ENCODE results near the gene SETMAR. TPM values are rescaled to one million over a fixed set of nuclear protein-coding genes. Genes with fewer than 3 reads are reported as not detected.
"Not testable (repeated sequence)": the region's sequence is repeated elsewhere in the genome, so short reads cannot be mapped to it uniquely, and the experiment has no call there.

Gene SETMAR
- total and polyA plus RNA-seq, 2 of the 8 experiments (the other 6 are each of a cell fraction or from before 2014, with no cell fraction given) = 16.1 to 25.3 TPM

DNA sequence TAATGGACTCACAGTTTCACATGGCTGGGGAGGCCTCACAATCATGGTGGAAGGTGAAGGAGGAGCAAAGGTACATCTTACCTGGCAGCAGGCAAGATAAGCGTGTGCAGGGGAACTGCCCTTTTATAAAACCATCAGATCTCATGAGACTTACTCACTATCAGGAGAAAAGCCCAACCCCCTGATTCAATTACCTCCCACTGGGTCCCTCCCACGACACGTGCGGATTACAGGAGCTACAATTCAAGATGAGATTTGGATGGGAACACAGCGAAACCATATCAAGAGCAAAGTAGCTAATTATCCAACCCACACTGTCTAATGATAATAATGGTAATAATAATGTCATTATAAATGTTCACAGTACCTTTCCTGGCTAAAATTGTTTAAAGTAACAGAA, 6.7 kb upstream of the SETMAR start:
- H3K56ac ChIP-seq (replicated peaks; ENCODE audit: insufficient read length, low read depth, low read length); H2BK15ac ChIP-seq (ENCODE audit: low read length); H3K9me3 ChIP-seq (ENCODE audit: insufficient read depth in 2 of 2, low read depth in 1 of 2, low read length in 1 of 2); H3K4me2 ChIP-seq (ENCODE audit: insufficient read depth in 1 of 2, low read depth in 2 of 2, low read length in 2 of 2); H3K14ac ChIP-seq (ENCODE audit: insufficient read length); H3K4me1 ChIP-seq (replicated peaks in 1 of 4; ENCODE audit: control insufficient read depth in 3 of 4, insufficient read depth in 4 of 4, low read length in 3 of 4); H3K4me3 ChIP-seq (ENCODE audit: extremely low read depth in 1 of 4, insufficient read depth in 2 of 4, low read depth in 3 of 4, low read length in 4 of 4); H2BK5ac ChIP-seq (ENCODE audit: low read depth, low read length); H4K91ac ChIP-seq (replicated peaks; ENCODE audit: insufficient read length, low read length); H3K23ac ChIP-seq (ENCODE audit: insufficient read length); H3K79me2 ChIP-seq (ENCODE audit: control insufficient read depth in 1 of 2, insufficient read depth in 2 of 2, low read length in 2 of 2); H2BK20ac ChIP-seq (ENCODE audit: low read length); H3K23me2 ChIP-seq (ENCODE audit: low read depth, low read length); H3K9ac ChIP-seq (replicated peaks in 1 of 4; ENCODE audit: extremely low read depth in 1 of 4, low read depth in 3 of 4, low read length in 3 of 4); H2AFZ ChIP-seq (ENCODE audit: low read length); H3K79me1 ChIP-seq (ENCODE audit: low read depth, low read length); H3K27me3 ChIP-seq (replicated peaks in 1 of 4; ENCODE audit: control insufficient read depth in 3 of 4, extremely low read depth in 1 of 4, insufficient read depth in 3 of 4, low read length in 3 of 4); H4K5ac ChIP-seq (ENCODE audit: insufficient read length, low read depth, low read length); H3K27ac ChIP-seq (ENCODE audit: low read depth, low read length); H2AK5ac ChIP-seq (ENCODE audit: low read depth, low read length); H3K4ac ChIP-seq (replicated peaks; ENCODE audit: insufficient read length, low read depth, low read length); H3K18ac ChIP-seq (ENCODE audit: extremely low read depth, low read length); H4K8ac ChIP-seq (ENCODE audit: extremely low read depth, insufficient read depth, low read length); H2BK12ac ChIP-seq (ENCODE audit: low read depth, low read length); H2BK120ac ChIP-seq (replicated peaks; ENCODE audit: low read depth, low read length); H4K20me1 ChIP-seq (replicated peaks in 1 of 2; ENCODE audit: control insufficient read depth in 1 of 2, insufficient read depth in 2 of 2, low read length in 2 of 2); DNase-seq (ENCODE audit: low read depth in 1 of 2, low spot score in 2 of 2); H3K36me3 ChIP-seq (ENCODE audit: control insufficient read depth in 2 of 4, insufficient read depth in 4 of 4, low read length in 3 of 4); FAIRE-seq: not testable (repeated sequence)
- WGBS, 2 experiments (ENCODE audit: extremely low coverage in 1 of 2, insufficient coverage in 1 of 2, insufficient read length in 1 of 2, insufficient replicate concordance in 2 of 2, low coverage in 1 of 2, low lambda C conversion rate in 2 of 2, missing lambda C conversion rate in 1 of 2) = 72% methylated on average over 5 of the region's 5 CpGs; no CpG with 5 or more reads in 1 of the 2 experiments
- ChIA-PET POLR2A (ENCODE audit: partially characterized antibody) (interaction anchor here (1.3 kb wide), 1 partner anchor 495 kb away, joined by 5 read pairs; no protein-coding TSS in a partner anchor), CTCF (ENCODE audit: partially characterized antibody) (interaction anchor here (0.6 to 4.6 kb wide), 6 partner anchors 10 to 240 kb away, joined by 3 to 20 read pairs (median 4); no protein-coding TSS in a partner anchor)
